ENCODE results near the gene CMTM2. TPM values are rescaled to one million over a fixed set of nuclear protein-coding genes. Genes with fewer than 3 reads are reported as not detected.

Gene CMTM2
- polyA plus RNA-seq, 1 donor from 2014 or later = 0.25 TPM

GRCh38 chr16:66538910-66539309 lies 40.4 kb upstream of the CMTM2 start:
- Histone ChIP-seq H3K9ac (ENCODE audit: low read length) (no peak overlapping the region), H3K9me2 (ENCODE audit: insufficient read depth, low read length) (no peaks in the 10 kb centered on the region), H2AFZ (ENCODE audit: low read depth, low read length) (no peak overlapping the region), H3K4me3 (ENCODE audit: low read length) (no peak overlapping the region), H3K9me3 (ENCODE audit: low read length) (no peaks in the 10 kb centered on the region), H3K36me3 (ENCODE audit: insufficient read depth, low read length) (no peaks in the 10 kb centered on the region), H3F3A (ENCODE audit: insufficient read depth, low read length, poor library complexity, severe bottlenecking) (no peaks in the 10 kb centered on the region), H4K20me1 (ENCODE audit: insufficient read depth) (no peaks in the 10 kb centered on the region), H3K79me2 (replicated peaks; ENCODE audit: insufficient read depth, low read length) (no peaks in the 10 kb centered on the region), H3K27me3 (ENCODE audit: insufficient read depth, low read depth, low read length) (no peaks in the 10 kb centered on the region), H3K4me2 (ENCODE audit: low read length) (no peak overlapping the region), H3K27ac (ENCODE audit: low read length) (no peak overlapping the region)
- TF ChIP-seq CTCF (IDR thresholded peaks at IDR 0.05; ENCODE audit: poor library complexity, severe bottlenecking) = no peak
- TF ChIP-seq RAD21 (conservative IDR thresholded peaks at IDR 0.05) = no peak
- no peak for TF ChIP-seq TAF1 (IDR thresholded peaks at IDR 0.05; ENCODE audit: low read depth)
- no peak for TF ChIP-seq MXI1 (conservative IDR thresholded peaks at IDR 0.05; ENCODE audit: poor library complexity, severe bottlenecking)
- TF ChIP-seq, protein P1, sequence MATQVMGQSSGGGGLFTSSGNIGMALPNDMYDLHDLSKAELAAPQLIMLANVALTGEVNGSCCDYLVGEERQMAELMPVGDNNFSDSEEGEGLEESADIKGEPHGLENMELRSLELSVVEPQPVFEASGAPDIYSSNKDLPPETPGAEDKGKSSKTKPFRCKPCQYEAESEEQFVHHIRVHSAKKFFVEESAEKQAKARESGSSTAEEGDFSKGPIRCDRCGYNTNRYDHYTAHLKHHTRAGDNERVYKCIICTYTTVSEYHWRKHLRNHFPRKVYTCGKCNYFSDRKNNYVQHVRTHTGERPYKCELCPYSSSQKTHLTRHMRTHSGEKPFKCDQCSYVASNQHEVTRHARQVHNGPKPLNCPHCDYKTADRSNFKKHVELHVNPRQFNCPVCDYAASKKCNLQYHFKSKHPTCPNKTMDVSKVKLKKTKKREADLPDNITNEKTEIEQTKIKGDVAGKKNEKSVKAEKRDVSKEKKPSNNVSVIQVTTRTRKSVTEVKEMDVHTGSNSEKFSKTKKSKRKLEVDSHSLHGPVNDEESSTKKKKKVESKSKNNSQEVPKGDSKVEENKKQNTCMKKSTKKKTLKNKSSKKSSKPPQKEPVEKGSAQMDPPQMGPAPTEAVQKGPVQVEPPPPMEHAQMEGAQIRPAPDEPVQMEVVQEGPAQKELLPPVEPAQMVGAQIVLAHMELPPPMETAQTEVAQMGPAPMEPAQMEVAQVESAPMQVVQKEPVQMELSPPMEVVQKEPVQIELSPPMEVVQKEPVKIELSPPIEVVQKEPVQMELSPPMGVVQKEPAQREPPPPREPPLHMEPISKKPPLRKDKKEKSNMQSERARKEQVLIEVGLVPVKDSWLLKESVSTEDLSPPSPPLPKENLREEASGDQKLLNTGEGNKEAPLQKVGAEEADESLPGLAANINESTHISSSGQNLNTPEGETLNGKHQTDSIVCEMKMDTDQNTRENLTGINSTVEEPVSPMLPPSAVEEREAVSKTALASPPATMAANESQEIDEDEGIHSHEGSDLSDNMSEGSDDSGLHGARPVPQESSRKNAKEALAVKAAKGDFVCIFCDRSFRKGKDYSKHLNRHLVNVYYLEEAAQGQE (IDR thresholded peaks at IDR 0.05; ENCODE audit: borderline replicate concordance) = no peak
- TF ChIP-seq EP300 (conservative IDR thresholded peaks at IDR 0.05; ENCODE audit: poor library complexity, severe bottlenecking) = no peak
- TF ChIP-seq SMC3 (conservative IDR thresholded peaks at IDR 0.05; ENCODE audit: poor library complexity) = no peak
- TF ChIP-seq EZH2 (IDR thresholded peaks at IDR 0.05; ENCODE audit: borderline replicate concordance, insufficient read depth, low read length, poor library complexity, severe bottlenecking) = no peak

DNA sequence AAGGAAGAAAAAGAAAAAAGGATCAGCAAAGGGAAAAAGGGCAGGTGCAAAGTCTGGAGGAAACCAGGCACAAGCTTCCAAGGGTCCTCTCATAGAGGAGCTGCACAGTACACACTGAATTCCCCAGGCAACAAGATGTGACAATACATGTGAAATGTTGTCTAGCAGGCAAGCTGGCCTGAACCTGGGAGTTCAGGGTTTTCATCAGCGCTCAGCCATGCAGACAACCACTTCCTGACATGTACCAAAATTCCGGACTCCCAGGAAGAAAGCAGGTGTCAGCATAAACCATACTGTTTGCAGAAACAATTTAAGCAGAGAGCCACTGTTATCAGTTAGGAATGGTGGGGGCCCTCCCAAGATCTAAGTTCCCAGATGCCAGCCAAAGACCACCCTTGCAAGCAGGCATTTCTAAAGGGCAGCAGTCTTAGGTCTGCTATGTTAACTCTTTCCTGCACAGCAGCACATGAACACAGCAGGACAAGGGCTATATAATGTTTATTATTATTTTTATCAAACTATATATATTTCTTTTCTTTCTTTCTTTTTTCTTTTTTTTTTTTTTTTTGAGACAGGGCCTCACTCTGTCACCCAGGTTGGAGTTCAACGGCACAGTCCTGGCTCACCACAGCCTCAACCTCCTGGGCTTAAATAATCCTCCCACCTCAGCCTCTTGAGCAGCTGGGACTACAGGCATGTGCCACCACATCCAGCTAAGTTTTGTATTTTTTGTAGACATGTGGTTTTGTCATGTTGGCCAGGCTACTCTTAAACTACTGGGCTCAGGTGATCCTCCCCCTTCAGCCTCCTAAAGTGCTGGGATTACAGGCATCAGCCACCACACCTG lies 39.4 kb upstream of the CMTM2 start:
- H3K4me2 ChIP-seq (ENCODE audit: low read length) = no peak overlapping the region
- no peaks in the 10 kb centered on the region for H3K79me2 ChIP-seq (replicated peaks; ENCODE audit: insufficient read depth, low read length)
- H3K4me3 ChIP-seq (ENCODE audit: low read length) = no peak overlapping the region
- no peak overlapping the region for H2AFZ ChIP-seq (ENCODE audit: low read depth, low read length)
- no peaks in the 10 kb centered on the region for H3K9me3 ChIP-seq (ENCODE audit: low read length)
- no peak overlapping the region for H3K9ac ChIP-seq (ENCODE audit: low read length)
- no peaks in the 10 kb centered on the region for H3K36me3 ChIP-seq (ENCODE audit: insufficient read depth, low read length)
- H3K9me2 ChIP-seq (ENCODE audit: insufficient read depth, low read length) = no peaks in the 10 kb centered on the region
- no peaks in the 10 kb centered on the region for H3F3A ChIP-seq (ENCODE audit: insufficient read depth, low read length, poor library complexity, severe bottlenecking)
- no peak overlapping the region for H3K27ac ChIP-seq (ENCODE audit: low read length)
- no peaks in the 10 kb centered on the region for H4K20me1 ChIP-seq (ENCODE audit: insufficient read depth)
- no peaks in the 10 kb centered on the region for H3K27me3 ChIP-seq (ENCODE audit: insufficient read depth, low read depth, low read length)
- TF ChIP-seq RAD21 (conservative IDR thresholded peaks at IDR 0.05) (no peak), CTCF (IDR thresholded peaks at IDR 0.05; ENCODE audit: poor library complexity, severe bottlenecking) (no peak), POLR2AphosphoS5 (IDR thresholded peaks at IDR 0.05) (no peak), EZH2 (IDR thresholded peaks at IDR 0.05; ENCODE audit: borderline replicate concordance, insufficient read depth, low read length, poor library complexity, severe bottlenecking) (no peak), EP300 (conservative IDR thresholded peaks at IDR 0.05; ENCODE audit: poor library complexity, severe bottlenecking) (no peak), MXI1 (conservative IDR thresholded peaks at IDR 0.05; ENCODE audit: poor library complexity, severe bottlenecking) (no peak)
